ENCODE measurements around the gene NKAIN1.
"Not testable (repeated sequence)": the region's sequence is repeated elsewhere in the genome, so short reads cannot be mapped to it uniquely, and the experiment has no call there.

Gene NKAIN1

DNA sequence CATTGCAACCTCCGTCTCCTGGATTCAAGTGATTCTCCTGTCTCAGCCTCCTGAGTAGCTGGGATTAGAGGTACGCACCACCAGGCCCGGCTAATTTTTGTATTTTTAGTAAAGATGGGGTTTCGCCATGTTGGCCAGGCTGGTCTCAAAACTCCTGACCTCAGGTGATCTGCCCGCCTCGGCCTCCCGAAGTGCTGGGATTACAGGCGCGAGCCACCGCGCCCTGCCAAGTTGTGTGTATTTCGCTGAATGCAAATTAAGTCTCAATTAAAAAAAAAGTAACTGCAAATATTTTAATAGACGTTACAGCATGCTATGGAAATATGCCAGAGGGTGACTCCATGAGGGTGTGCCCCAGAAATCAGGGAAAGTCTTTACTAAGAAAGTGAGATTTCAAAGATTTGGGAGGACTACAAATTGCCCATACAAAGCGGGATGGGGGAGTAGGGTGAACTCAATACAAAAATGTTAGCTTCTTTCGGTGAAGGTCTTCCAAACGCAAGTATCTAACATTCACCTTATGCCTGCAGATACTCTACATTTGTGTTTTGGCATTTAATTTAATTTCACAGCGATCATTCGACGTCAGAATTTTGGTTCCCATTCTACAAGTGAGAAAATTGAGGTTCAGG is 85.6 kb downstream of the NKAIN1 start:
- no peak for DNase-seq (ENCODE audit: low read depth in 2 of 2)

DNA sequence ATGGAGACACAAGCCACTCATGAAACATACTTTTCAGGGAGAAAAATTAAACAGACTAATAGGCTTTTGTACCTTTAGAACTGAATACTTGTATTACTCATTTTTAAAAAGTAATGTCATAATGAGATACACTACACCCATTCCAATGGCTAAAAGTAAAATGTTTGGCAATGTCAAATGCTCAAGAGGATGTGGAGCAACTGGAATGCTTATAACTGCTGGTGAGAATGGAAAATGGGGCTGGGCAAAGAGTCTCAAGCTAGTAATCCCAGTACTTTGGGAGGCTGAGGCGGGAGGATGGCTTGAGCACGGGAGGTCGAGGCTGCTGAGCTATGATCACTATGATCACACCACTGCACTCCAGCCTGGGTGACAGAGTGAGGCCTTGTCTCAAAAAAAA is 86.3 kb downstream of the NKAIN1 start:
- DNase-seq (ENCODE audit: low read depth in 2 of 2): no peak

DNA sequence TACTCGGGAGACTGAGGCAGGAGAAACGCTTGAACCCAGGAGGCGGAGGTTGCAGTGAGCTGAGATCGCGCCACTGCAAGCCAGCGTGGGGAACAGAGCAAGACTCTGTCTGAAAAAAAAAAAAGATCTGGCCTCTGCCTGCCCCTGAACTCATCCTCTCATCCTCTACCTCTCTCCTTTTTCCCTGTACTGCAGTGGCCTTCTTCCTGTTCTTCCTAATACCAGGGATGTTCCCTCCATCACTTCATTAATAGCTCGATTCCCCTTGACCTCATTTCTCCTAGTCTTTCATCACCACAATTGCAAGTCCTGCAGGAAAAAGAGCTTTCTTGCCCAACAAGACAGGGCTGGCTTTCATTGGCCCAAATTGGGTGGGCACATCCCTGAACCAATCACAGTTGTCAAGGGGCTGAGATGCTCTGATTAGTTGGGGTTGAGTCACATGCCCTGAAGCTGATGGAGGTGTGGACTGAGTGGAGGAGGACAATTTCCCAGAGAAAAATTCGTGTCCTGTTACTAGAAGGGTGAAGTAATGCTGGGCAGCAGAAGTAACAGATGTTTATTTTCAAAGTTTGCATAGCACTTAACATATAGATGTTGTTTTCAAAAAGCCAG is 87.4 kb downstream of the NKAIN1 start:
- no peak for DNase-seq (ENCODE audit: low read depth in 2 of 2)

DNA sequence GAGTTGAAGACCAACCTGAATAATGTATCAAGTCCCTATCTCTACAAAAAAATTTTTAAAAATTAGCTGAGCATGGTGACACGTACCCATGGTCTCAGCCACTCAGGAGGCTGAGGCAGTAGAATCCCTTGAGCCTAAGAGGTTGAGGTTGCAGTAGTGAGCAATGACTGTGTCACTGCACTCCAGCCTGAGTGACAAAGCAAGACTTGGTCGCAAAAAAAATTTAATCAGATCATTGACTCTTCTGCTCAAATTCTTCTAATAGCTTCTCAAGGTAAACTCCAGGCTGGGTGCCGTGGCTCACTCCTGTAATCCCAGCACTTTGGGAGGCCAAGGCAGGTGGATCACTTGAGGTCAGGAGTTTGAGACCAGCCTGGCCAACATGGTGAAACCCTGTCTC is 88.3 kb downstream of the NKAIN1 start:
- no peak for DNase-seq (ENCODE audit: low read depth in 2 of 2)

DNA sequence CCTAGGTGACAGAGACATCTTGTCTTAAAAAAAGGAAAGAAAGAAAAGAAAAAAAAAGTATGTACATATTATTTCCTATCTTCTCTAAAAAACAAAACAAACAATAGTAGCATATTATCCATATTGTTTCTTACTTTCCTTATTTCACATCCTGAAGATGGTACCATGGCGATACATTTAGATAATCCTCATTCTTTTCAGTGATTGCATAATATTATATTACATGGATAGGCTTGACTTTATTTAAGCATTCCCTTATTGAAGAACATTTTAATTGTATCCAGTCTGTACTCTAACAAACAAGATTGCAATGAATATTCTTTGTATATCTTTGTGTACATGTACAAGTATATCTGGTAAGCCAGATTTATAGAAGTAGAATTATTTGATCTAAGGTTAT is 91.3 kb downstream of the NKAIN1 start:
- no peak for DNase-seq (ENCODE audit: low read depth in 2 of 2)

DNA sequence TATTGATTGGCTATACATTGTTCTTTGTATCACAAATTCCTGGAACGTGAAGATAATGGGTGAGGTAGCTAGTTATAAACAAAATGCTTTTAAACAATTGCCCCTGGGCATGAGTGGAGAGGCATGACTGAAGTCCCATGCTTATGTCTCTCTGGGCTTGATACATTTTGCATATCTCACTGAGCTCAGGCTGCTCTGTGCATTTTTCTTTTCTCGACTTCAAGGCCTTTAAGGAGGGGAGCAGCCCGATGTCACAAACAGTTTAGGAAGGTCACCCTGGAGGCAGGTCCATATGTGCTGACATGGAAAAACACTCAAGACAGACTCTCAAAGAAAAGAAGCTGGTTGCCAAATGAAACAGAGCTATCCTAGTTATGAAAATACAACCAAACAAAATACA is 94.0 kb downstream of the NKAIN1 start:
- DNase-seq (ENCODE audit: low read depth in 2 of 2): no peak

DNA sequence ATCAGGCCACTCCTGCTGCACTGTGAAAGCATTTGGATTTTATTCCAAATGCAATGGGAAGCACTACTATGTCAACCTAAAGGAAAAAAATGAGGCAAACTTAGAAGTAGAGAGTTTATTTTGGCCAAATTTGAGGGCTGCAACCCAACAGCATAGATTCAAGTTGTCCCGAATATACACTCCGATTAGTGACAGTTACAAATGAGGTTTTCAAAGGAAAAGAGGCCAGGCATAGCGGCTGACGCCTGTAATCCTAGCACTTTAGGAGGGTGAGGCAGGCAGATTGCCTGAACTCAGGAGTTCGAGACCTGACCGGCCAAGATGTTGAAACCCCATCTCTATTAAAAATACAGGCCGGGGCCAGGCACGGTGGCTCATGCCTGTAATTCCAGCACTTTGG is 95.2 kb downstream of the NKAIN1 start:
- DNase-seq (ENCODE audit: low read depth in 2 of 2): no peak

DNA sequence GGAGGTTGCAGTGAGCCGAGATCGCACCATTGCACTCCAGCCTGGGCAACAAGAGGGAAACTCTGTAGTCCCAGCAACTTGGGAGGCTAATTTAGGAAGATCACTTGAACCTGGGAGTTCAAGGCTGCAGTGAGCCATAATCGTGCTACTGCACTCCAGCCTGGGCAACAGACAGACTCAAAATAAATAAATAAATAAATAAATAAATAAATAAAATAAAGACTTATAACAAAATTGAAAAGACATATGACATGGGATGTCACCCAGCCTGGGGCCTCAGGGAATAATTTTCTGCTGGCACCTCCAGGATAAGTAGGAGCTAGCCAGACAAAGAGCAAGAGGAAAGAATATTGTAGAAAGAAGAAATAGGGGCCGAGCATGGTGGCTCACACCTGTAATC is 96.2 kb downstream of the NKAIN1 start:
- DNase-seq (ENCODE audit: low read depth in 2 of 2): no peak

DNA sequence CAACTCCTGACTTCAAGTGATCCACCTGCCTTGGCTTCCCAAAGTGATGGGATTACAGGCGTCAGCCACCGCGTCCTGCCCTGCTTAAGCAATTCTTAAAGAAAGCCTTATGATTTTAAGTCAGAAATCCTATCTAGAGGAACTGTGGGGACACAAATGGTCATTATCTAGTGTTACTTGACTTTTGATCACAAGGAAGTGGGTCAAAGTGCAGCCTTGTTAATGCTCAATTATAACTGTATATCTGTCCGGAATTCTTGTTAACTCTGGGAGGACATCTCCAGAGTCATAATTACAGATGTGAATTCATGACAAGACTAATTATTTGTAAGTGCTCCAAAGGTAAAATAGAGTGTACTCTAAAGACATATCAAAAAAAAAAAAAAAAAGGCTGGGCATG is 97.3 kb downstream of the NKAIN1 start:
- no peak for DNase-seq (ENCODE audit: low read depth in 2 of 2)

DNA sequence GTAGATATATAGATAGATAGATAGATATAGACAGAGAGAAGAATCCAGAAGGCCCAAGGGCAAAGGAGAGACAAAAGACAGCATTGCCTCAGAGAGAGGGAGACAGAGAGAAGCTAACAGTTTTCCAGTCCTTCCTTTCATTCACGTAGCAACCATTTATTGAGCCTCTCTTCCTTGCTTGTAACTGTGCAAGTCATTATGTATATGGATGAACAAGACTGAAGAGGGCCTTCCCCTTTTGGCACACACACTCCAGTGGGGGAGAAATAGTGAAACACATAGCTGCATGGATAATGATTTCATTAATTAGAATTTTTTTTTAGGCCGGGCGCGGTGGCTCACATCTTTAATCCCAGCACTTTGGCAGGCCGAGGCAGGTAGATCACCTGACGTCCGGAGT is 99.4 kb downstream of the NKAIN1 start:
- DNase-seq (ENCODE audit: low read depth in 2 of 2): no peak

DNA sequence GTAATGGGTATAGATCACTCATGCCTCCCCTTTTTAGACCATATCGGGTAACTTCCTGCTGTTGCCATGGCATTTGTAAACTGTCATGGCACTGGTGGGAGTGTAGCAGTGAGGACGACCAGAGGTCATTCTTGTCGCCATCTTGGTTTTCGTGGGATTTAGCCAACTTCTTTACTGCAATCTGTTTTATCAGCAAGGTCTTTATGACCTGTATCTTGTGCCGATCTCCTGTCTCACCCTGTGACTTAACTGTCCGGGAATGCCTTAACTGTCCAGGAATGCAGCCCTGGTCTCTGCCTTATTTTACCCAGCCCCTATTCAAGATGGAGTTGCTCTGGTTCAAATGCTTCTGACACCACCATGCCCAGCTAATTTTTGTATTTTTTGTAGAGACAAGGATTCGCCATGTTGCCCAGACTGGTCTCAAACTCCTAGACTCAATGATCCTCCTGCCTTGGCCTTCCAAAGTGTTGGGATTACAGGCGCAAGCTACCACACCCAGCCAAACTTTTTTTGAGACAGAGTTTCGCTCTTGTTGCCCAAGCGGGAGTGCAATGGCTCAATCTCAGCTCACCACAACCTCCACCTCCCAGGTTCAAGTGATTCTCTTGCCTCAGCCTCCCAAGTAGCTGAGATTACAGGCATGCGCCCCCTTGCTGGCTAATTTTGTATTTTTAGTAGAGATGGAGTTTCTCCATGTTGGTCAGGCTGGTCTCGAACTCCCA is 100.7 kb downstream of the NKAIN1 start:
- DNase-seq (ENCODE audit: low read depth in 2 of 2): not testable (repeated sequence)

DNA sequence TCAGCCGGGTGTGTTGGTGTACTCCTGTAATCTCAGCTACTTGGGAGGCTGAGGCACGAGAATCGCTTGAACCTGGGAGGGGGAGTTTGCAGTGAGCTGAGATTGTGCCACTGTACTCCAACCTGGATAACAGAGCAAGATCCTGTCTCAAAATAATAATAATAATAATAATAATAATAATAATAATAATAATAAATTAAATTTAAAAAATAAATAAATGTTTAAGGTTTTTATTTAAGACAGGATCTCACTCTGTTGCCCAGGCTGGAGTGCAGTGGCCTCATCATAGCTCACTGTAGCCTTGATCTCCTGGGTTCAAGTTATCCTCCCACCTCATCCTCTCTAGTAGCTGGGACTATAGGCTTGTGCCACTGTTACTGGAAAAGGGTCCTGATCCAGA is 101.8 kb downstream of the NKAIN1 start:
- DNase-seq (ENCODE audit: low read depth in 2 of 2): not testable (repeated sequence)

DNA sequence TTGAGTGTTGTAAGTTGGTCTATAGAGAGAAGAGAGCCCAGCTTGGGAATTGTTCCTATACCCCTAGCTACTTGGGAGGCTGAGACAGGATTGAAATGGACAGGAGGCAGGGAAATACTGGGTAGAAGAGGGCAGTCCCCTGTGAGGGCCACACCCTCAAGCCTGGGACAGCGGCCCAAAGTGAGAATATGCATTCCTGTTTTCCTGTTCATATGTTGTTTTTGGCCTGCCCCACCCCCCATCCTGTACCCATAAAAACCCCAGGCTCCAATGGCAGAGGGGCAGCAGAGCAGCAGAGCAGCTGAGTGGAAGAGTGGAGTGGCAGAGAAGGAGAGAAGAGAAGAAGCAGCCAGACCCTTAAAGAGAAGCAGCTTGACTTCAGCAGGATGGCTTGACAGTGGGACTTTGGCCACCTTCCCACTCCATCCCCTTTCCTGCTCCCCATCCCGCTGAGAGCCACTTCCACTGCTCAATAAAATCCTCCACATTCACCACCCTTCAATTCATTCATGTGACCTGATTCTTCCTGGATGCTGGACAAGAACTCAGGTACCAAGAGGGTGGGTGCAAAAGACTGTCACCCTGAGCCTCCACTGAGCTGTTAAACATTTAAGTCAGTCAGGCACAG is 103.6 kb downstream of the NKAIN1 start:
- no peak for DNase-seq (ENCODE audit: low read depth in 2 of 2)

DNA sequence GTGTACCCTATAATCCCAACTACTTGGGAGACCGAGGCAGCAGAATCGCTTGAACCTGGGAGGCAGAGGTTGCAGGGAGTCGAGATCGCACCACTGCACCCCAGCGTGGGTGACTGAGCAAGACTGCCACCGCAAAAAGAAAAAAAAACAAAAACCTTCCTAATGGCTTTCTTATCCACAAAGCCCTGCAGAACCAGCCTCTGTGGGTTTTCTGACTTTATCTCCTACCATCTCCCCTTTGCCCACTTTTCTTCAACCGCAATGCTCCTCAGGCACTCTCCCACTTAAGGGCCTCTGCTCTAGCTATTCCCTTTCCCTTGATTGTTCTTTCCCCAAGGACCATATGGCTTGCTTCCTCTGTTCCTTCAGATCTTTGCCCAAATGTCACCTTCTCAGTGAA is 106.3 kb downstream of the NKAIN1 start:
- DNase-seq (ENCODE audit: low read depth in 2 of 2): no peak

Data from stimulated activated CD4-positive, alpha-beta T cell treated with anti-CD3 and anti-CD28 coated beads, Interleukin-12 subunit alpha, Interleukin-12 subunit beta, amount 100 ng/mL, for 24 hours (primary cell).